Naive thymus-derived CD8-positive, alpha-beta T cell (primary cell): ENCODE measurements around the gene PKD2. TPM values are rescaled to one million over a fixed set of nuclear protein-coding genes. Genes with fewer than 3 reads are reported as not detected.
A peak's percentile ranks its signal among the peaks of the same experiment; 100 is the strongest.
"Not testable (repeated sequence)": the region's sequence is repeated elsewhere in the genome, so short reads cannot be mapped to it uniquely, and the experiment has no call there.

Source experiments
- ATAC-seq, 2 donors: fragments of 150-1000 bp; cut with Tn5 transposase in 1 of 2; sonication (Bioruptor Pico), chemical (Tn5 transposase) in 1 of 2; 1 replicate in 1 of 2; 2 replicates in 1 of 2; pipeline ENCODE4 v1.10.0; 2021; ENCODE audit warnings: mild to moderate bottlenecking in 2 of 2, moderate library complexity in 2 of 2
- POLR2A ChIA-PET: fragments of 350-600 bp; sonication (Branson Sonifier 250); formaldehyde crosslinking; loops from one replicate; lab custom pipeline; 2021; ENCODE audit warnings: antibody characterized with exemption; lab: Charles Lee
- DNase-seq, 10 donors: peaks; one replicate each; pipeline versions ENCODE4 v3.0.0 to v3.0.0-alpha.2; 2020 to 2022
- H3K27ac Mint-ChIP-seq, 10 donors: one replicate each; pipeline ENCODE4 v1.8.0; 2020 to 2022; ENCODE audit warnings: mild to moderate bottlenecking in 10 of 10, mixed read lengths in 10 of 10, moderate library complexity in 4 of 10, inconsistent platforms in 1 of 10
- H3K27me3 Mint-ChIP-seq, 5 donors: one replicate each; pipeline ENCODE4 v1.8.0; 2021 to 2022; ENCODE audit warnings: mixed read lengths in 5 of 5
- H3K36me3 Mint-ChIP-seq, 3 donors: one replicate each; pipeline ENCODE4 v1.8.0; 2020 to 2022; ENCODE audit warnings: mixed read lengths in 3 of 3, mild to moderate bottlenecking in 2 of 3, inconsistent platforms in 1 of 3
- H3K4me1 Mint-ChIP-seq, 4 donors: one replicate each; pipeline ENCODE4 v1.8.0; 2021 to 2022; ENCODE audit warnings: mixed read lengths in 4 of 4
- H3K4me3 Mint-ChIP-seq, 10 donors: one replicate each; pipeline ENCODE4 v1.8.0; 2020 to 2022; ENCODE audit warnings: mild to moderate bottlenecking in 10 of 10, mixed read lengths in 10 of 10, moderate library complexity in 6 of 10, inconsistent platforms in 1 of 10
- H3K9me3 Mint-ChIP-seq, 9 donors: one replicate each; pipeline ENCODE4 v1.8.0; 2020 to 2022; ENCODE audit warnings: mixed read lengths in 9 of 9, mild to moderate bottlenecking in 3 of 9, inconsistent platforms in 1 of 9, moderate library complexity in 1 of 9
- polyA plus RNA-seq, 3 donors: library from polyadenylated mRNA; unstranded; fragments of 300-500 nt; fragmentation: Illumina TruSeq; gene quantifications; one replicate each; pipeline ENCODE4 v1.2.3, GENCODE V29; 2021
- total RNA-seq, 8 experiments: library from RNA in 2 of 8; stranded (reverse) in 2 of 8; gene quantifications; one replicate each; pipeline ENCODE4 v1.2.3 and lab custom pipeline; 2021 to 2026

The PKD2 gene
- total and polyA plus RNA-seq, 5 experiments from 2014 or later: 1.4 to 9.6 (median 5.8) TPM

DNA sequence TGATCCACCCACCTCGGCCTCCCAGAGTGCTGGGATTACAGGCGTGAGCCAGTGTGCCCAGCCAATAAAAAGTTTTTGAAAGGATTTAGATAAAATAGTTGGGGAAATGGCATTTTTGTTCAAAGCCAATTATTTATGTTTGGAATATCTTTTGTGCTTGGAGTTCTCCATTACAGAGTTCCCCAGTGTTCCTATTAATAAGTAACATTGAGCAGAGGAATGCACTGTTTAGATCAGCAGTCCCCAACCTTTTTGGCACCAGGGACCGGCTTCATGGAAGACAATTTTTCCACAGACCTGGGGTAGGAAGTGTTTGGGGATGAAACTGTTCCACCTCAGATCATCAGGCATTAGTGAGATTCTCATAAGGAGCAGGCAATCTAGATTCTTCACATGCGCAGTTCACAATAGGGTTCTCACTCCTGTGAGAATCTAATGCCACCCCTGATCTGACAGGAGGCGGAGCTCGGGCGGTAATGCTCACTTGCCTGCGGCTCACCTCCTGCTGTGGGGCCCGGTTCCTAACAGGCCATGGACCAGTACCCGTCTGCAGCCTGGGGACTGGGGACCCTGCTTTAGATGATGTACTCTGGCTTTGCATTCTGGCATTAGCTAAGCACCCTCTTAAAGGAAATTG lies 8.3 kb downstream of the PKD2 start:
- no peaks in the 10 kb centered on the region for H3K9me3 Mint-ChIP-seq
- peaks cover 4 to 28% (median 18%) of the 10 kb centered on the region in 4 donors for H3K4me1 Mint-ChIP-seq
- no peak overlapping the region for H3K27ac Mint-ChIP-seq
- ATAC-seq (no peak), DNase-seq (no peak)
- peaks cover 0 to 2% (median 0%) of the 10 kb centered on the region in 5 donors for H3K27me3 Mint-ChIP-seq
- peaks cover 0 to 8% (median 3%) of the 10 kb centered on the region in 3 donors for H3K36me3 Mint-ChIP-seq
- H3K4me3 Mint-ChIP-seq: no peak overlapping the region
- POLR2A ChIA-PET: no interaction called here

GRCh38 chr4:88017516-88018297 lies 10.3 kb downstream of the PKD2 start:
- ATAC-seq: no peak

GRCh38 chr4:88018466-88018865 lies 11.0 kb downstream of the PKD2 start:
- POLR2A ChIA-PET: no interaction called here
- Mint-ChIP-seq H3K27ac (no peak overlapping the region), H3K9me3 (no peaks in the 10 kb centered on the region), H3K4me3 (no peak overlapping the region), H3K27me3 (no peaks in the 10 kb centered on the region), H3K4me1 (peaks cover 0 to 6% (median 4%) of the 10 kb centered on the region in 4 donors), H3K36me3 (peaks cover 0 to 15% (median 3%) of the 10 kb centered on the region in 3 donors)
- DNase-seq: no peak
- ATAC-seq: no peak

More at GRCh38 chr4:88017516-88018297, 10.3 kb downstream of the PKD2 start:
- Mint-ChIP-seq H3K4me3 (no peak overlapping the region), H3K27me3 (no peaks in the 10 kb centered on the region), H3K36me3 (peaks cover 0 to 15% (median 3%) of the 10 kb centered on the region in 3 donors), H3K9me3 (no peaks in the 10 kb centered on the region), H3K27ac (no peak overlapping the region), H3K4me1 (peaks cover under 1 to 14% (median 8%) of the 10 kb centered on the region in 4 donors)
- DNase-seq: no peak
- POLR2A ChIA-PET: no interaction called here

- no peaks in the 10 kb centered on the region for H3K4me1 Mint-ChIP-seq
- H3K27me3 Mint-ChIP-seq: no peaks in the 10 kb centered on the region
- POLR2A ChIA-PET: no interaction called here
- ATAC-seq (no peak), DNase-seq (no peak)
- no peak overlapping the region for H3K4me3 Mint-ChIP-seq
- peaks cover 11 to 19% (median 16%) of the 10 kb centered on the region in 3 donors for H3K36me3 Mint-ChIP-seq
- H3K9me3 Mint-ChIP-seq: peaks cover 7 to 19% (median 10%) of the 10 kb centered on the region in 9 donors
- H3K27ac Mint-ChIP-seq: no peak overlapping the region
These were observed 14.4 kb downstream of the PKD2 start for GRCh38 chr4:88021824-88022223.

GRCh38 chr4:88022289-88022688 lies 14.9 kb downstream of the PKD2 start:
- POLR2A ChIA-PET: no interaction called here
- H3K27ac Mint-ChIP-seq: no peak overlapping the region
- no peak for DNase-seq
- H3K4me3 Mint-ChIP-seq: no peak overlapping the region
- H3K9me3 Mint-ChIP-seq: peaks cover 7 to 19% (median 10%) of the 10 kb centered on the region in 9 donors
- peaks cover 11 to 19% (median 16%) of the 10 kb centered on the region in 3 donors for H3K36me3 Mint-ChIP-seq
- no peaks in the 10 kb centered on the region for H3K4me1 Mint-ChIP-seq
- no peak for ATAC-seq
- H3K27me3 Mint-ChIP-seq: no peaks in the 10 kb centered on the region

DNA sequence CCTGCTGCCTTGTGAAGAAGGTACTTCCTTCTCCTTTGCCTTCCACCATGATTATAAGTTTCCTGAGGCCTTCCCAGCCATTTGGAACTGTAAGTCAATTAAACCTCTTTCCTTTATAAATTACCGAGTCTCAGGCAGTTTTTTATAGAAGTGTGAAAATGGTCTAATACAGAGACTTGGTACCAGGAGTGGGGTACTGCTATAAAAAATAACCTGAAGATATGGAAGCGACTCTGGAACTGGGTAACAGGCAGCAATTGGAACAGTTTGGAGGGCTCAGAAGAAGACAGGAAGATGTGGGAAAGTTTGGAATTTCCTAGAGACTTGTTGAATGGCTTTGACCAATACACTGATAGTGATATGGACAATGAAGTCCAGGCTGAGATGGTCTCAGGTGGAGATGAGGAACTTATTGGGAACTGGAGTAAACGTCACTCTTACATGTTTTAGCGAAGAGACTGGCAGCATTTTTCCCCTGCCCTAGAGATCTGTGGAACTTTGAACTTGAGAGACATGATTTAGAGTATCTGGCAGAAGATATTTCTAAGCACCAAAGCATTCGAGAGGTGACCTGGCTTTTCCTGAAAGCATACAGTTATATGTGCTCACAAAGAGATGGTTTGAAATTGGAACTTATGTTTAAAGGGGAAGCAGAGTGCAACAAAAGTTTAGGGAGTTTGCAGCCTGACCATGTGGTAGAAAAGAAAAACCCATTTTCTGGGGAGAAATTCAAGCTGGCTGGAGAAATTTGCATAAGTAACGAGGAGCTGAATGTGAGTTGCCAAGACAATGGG lies 18.6 kb downstream of the PKD2 start:
- Mint-ChIP-seq H3K36me3 (peaks cover 11 to 17% (median 13%) of the 10 kb centered on the region in 3 donors), H3K27ac (peak overlapping the region in 1 of 10 donors; percentile 38), H3K9me3 (peaks cover 8 to 19% (median 10%) of the 10 kb centered on the region in 9 donors)
- H3K4me1 Mint-ChIP-seq, ATAC-seq, H3K27me3 Mint-ChIP-seq, DNase-seq, H3K4me3 Mint-ChIP-seq: not testable (repeated sequence)
- POLR2A ChIA-PET: interaction anchor here (0.6 kb wide), 1 partner anchor 18 kb away, joined by 3 read pairs; no protein-coding TSS in a partner anchor

- H3K27ac Mint-ChIP-seq: no peak overlapping the region
- no peak for ATAC-seq
- peaks cover 8 to 19% (median 10%) of the 10 kb centered on the region in 9 donors for H3K9me3 Mint-ChIP-seq
- H3K4me3 Mint-ChIP-seq: no peak overlapping the region
- no peaks in the 10 kb centered on the region for H3K27me3 Mint-ChIP-seq
- POLR2A ChIA-PET: no interaction called here
- H3K36me3 Mint-ChIP-seq: peaks cover 6 to 17% (median 11%) of the 10 kb centered on the region in 3 donors
- H3K4me1 Mint-ChIP-seq: peaks cover 0 to 6% (median 0%) of the 10 kb centered on the region in 4 donors
- no peak for DNase-seq
These were observed 20.5 kb downstream of the PKD2 start for GRCh38 chr4:88027611-88028608.

GRCh38 chr4:88028946-88029345 lies 21.5 kb downstream of the PKD2 start:
- H3K27me3 Mint-ChIP-seq: no peaks in the 10 kb centered on the region
- DNase-seq: no peak
- ATAC-seq: no peak
- peak overlapping the region in 5 of 10 donors; percentile 3 to 70 (median 8) for H3K27ac Mint-ChIP-seq
- peaks cover 8 to 19% (median 10%) of the 10 kb centered on the region in 9 donors for H3K9me3 Mint-ChIP-seq
- POLR2A ChIA-PET: no interaction called here
- H3K36me3 Mint-ChIP-seq: peaks cover 6 to 13% (median 11%) of the 10 kb centered on the region in 3 donors
- H3K4me1 Mint-ChIP-seq: peaks cover 0 to 6% (median 0%) of the 10 kb centered on the region in 4 donors
- no peak overlapping the region for H3K4me3 Mint-ChIP-seq

DNA sequence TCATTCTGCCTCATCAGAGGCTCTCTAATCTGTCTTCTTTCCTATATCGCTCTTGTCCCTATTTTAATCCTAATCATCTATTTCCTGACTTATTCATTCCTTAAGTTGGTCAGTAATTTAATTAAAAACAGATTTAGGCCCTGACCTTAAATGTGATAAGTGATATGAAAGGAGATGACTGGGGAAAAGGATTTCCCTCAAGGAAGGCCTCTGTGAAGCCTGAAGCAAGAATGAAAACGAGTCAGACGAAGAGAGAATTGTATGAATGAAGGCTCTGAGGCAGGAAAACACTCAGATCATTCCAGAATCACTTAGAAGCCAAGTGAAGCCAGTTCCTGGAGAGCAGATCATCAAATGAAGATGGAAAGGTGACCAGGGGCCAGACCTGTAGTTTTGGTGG lies 22.1 kb downstream of the PKD2 start:
- DNase-seq (no peak), ATAC-seq (no peak)
- H3K36me3 Mint-ChIP-seq: peaks cover 6 to 13% (median 11%) of the 10 kb centered on the region in 3 donors
- H3K27ac Mint-ChIP-seq: peak overlapping the region in 4 of 10 donors; percentile 3 to 70 (median 12)
- POLR2A ChIA-PET: no interaction called here
- H3K27me3 Mint-ChIP-seq: no peaks in the 10 kb centered on the region
- peaks cover 8 to 18% (median 10%) of the 10 kb centered on the region in 9 donors for H3K9me3 Mint-ChIP-seq
- no peak overlapping the region for H3K4me3 Mint-ChIP-seq
- peaks cover 0 to 6% (median 0%) of the 10 kb centered on the region in 4 donors for H3K4me1 Mint-ChIP-seq

- no peak for DNase-seq
- Mint-ChIP-seq H3K4me1 (peaks cover 0 to 6% (median 0%) of the 10 kb centered on the region in 4 donors), H3K4me3 (no peak overlapping the region), H3K9me3 (peaks cover 7 to 8% (median 7%) of the 10 kb centered on the region in 9 donors), H3K27me3 (no peaks in the 10 kb centered on the region), H3K36me3 (peaks cover 6 to 12% (median 8%) of the 10 kb centered on the region in 3 donors), H3K27ac (peak overlapping the region in 1 of 10 donors; percentile 21)
- ATAC-seq: no peak
- POLR2A ChIA-PET: no interaction called here
These were observed 23.3 kb downstream of the PKD2 start for GRCh38 chr4:88030565-88031310.

DNA sequence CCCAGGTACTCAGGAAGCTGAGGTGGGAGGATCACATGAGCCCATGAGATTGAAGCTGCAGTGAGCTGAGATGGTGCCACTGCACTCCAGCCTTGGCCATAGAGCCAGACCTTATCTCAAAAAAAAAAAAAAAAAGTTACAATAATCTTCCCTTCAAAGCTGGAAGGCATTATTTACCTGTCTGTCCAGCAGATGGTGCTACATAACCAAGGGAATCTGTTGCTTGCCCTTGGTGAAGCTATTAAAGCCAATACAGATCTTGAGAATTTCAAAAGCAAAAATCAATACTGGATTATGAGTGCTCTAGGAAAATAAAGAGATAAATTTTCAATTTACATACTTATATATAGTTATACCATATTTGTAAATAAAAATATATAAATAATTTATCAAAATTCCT lies 25.9 kb downstream of the PKD2 start:
- POLR2A ChIA-PET: interaction anchor here (0.5 kb wide), 1 partner anchor 180 kb away, joined by 4 read pairs; no protein-coding TSS in a partner anchor
- Mint-ChIP-seq H3K4me3 (no peak overlapping the region), H3K9me3 (no peaks in the 10 kb centered on the region), H3K27me3 (no peaks in the 10 kb centered on the region), H3K36me3 (peaks cover 0 to 17% (median 5%) of the 10 kb centered on the region in 3 donors), H3K27ac (no peak overlapping the region), H3K4me1 (peaks cover 0 to 3% (median 0%) of the 10 kb centered on the region in 4 donors)
- peak; percentile 44 to 53 for ATAC-seq
- DNase-seq: peak in 9 of 10 donors; percentile 6 to 65 (median 34)
